WTC11 (cell line): ENCODE data around the gene GPAT3. TPM values are rescaled to one million over a fixed set of nuclear protein-coding genes. Genes with fewer than 3 reads are reported as not detected.
A peak's percentile ranks its signal among the peaks of the same experiment; 100 is the strongest.

Experiments used
- ATAC-seq: fragments of 200-7000 bp; cut with Tn5 transposase; 2 replicates; pipeline ENCODE4 v1.10.0; 2021; ENCODE audit warnings: mild to moderate bottlenecking, moderate library complexity
- CTCF ChIA-PET: fragments of 300-600 bp; sonication (Branson Sonifier 250); formaldehyde crosslinking; loops from one replicate; lab custom pipeline; 2021; ENCODE audit warnings: antibody characterized with exemption; lab: Charles Lee
- POLR2A ChIA-PET: fragments of 350-600 bp; sonication (Branson Sonifier 250); formaldehyde crosslinking; loops from one replicate; lab custom pipeline; 2021; ENCODE audit warnings: antibody characterized with exemption; lab: Charles Lee
- DNase-seq: peaks from one replicate; pipeline ENCODE4 v3.0.0; 2021; ENCODE audit warnings: low spot score
- H3K27ac Mint-ChIP-seq: 2 replicates; pipeline ENCODE4 v1.8.0; 2021; ENCODE audit warnings: mixed read lengths
- H3K27me3 Mint-ChIP-seq: 2 replicates; pipeline ENCODE4 v1.8.0; 2021; ENCODE audit warnings: low read depth, mild to moderate bottlenecking, moderate library complexity, mixed read lengths
- H3K36me3 Mint-ChIP-seq: 2 replicates; pipeline ENCODE4 v1.8.0; 2021; ENCODE audit warnings: mixed read lengths
- H3K4me1 Mint-ChIP-seq: 2 replicates; pipeline ENCODE4 v1.8.0; 2022; ENCODE audit warnings: mixed read lengths
- H3K4me3 Mint-ChIP-seq: 2 replicates; pipeline ENCODE4 v1.8.0; 2021; ENCODE audit warnings: mild to moderate bottlenecking, moderate library complexity, mixed read lengths
- H3K9me3 Mint-ChIP-seq: 2 replicates; pipeline ENCODE4 v1.8.0; 2021; ENCODE audit warnings: mixed read lengths
- ATF6 ChIP-seq: sonication (generic); formaldehyde crosslinking; IDR thresholded peaks from 2 replicates; pipeline ENCODE4 v1.8.1; 2023; ENCODE audit warnings: mild to moderate bottlenecking, missing genetic modification reagents
- CREM ChIP-seq: sonication (generic); formaldehyde crosslinking; IDR thresholded peaks from 2 replicates; pipeline ENCODE4 v1.8.1; 2022; ENCODE audit warnings: mild to moderate bottlenecking, missing genetic modification reagents, moderate library complexity
- FOXJ3 ChIP-seq: sonication (generic); formaldehyde crosslinking; IDR thresholded peaks from 2 replicates; pipeline ENCODE4 v1.9.0; 2021; ENCODE audit warnings: missing genetic modification reagents, mild to moderate bottlenecking, borderline replicate concordance
- FOXK1 ChIP-seq: sonication (generic); formaldehyde crosslinking; IDR thresholded peaks from 2 replicates; pipeline ENCODE4 v1.8.0; 2022; ENCODE audit warnings: mild to moderate bottlenecking, moderate library complexity, missing genetic modification reagents
- GABPB1 ChIP-seq: sonication (generic); formaldehyde crosslinking; IDR thresholded peaks from 2 replicates; pipeline ENCODE4 v1.8.1; 2023; ENCODE audit warnings: mild to moderate bottlenecking, missing genetic modification reagents
- IRF2 ChIP-seq: sonication (generic); formaldehyde crosslinking; IDR thresholded peaks from 2 replicates; pipeline ENCODE4 v1.8.0; 2022; ENCODE audit warnings: low read depth, missing genetic modification reagents, borderline replicate concordance
- NFATC4 ChIP-seq: fragments of 250-450 bp; sonication (Bioruptor Pico); IDR thresholded peaks from 2 replicates; pipeline ENCODE4 v1.9.0; 2021; ENCODE audit warnings: mild to moderate bottlenecking
- NFYB ChIP-seq: sonication (generic); formaldehyde crosslinking; conservative IDR thresholded peaks from 2 replicates; pipeline ENCODE4 v1.8.0; 2022; ENCODE audit warnings: low read depth, missing genetic modification reagents
- NR3C1 ChIP-seq: sonication (generic); formaldehyde crosslinking; conservative IDR thresholded peaks from 2 replicates; pipeline ENCODE4 v1.8.1; 2023; ENCODE audit warnings: low read depth, mild to moderate bottlenecking, missing genetic modification reagents
- SMAD3 ChIP-seq: sonication (generic); formaldehyde crosslinking; IDR thresholded peaks from 2 replicates; pipeline ENCODE4 v1.8.0; 2022; ENCODE audit warnings: missing genetic modification reagents, mild to moderate bottlenecking, borderline replicate concordance
- TEAD4 ChIP-seq: sonication (generic); formaldehyde crosslinking; IDR thresholded peaks from 2 replicates; pipeline ENCODE4 v1.8.0; 2022; ENCODE audit warnings: mild to moderate bottlenecking, missing genetic modification reagents
- USF1 ChIP-seq: sonication (generic); formaldehyde crosslinking; IDR thresholded peaks from 2 replicates; pipeline ENCODE4 v1.8.0; 2022; ENCODE audit warnings: mild to moderate bottlenecking, missing genetic modification reagents
- USF2 ChIP-seq: sonication (generic); formaldehyde crosslinking; IDR thresholded peaks from 2 replicates; pipeline ENCODE4 v1.8.1; 2023; ENCODE audit warnings: mild to moderate bottlenecking, missing genetic modification reagents, moderate library complexity
- ZNF263 ChIP-seq: sonication (generic); formaldehyde crosslinking; IDR thresholded peaks from 2 replicates; pipeline ENCODE4 v1.8.1; 2022; ENCODE audit warnings: low read depth, mild to moderate bottlenecking, moderate library complexity, missing genetic modification reagents
- ZNF317 ChIP-seq: sonication (generic); formaldehyde crosslinking; IDR thresholded peaks from 2 replicates; pipeline ENCODE4 v1.8.1; 2023; ENCODE audit warnings: low read depth, mild to moderate bottlenecking, moderate library complexity, missing genetic modification reagents, borderline replicate concordance
- ZNF671 ChIP-seq: fragments of 250-450 bp; sonication (Bioruptor Pico); IDR thresholded peaks from 2 replicates; pipeline ENCODE4 v1.8.0; 2021; ENCODE audit warnings: mild to moderate bottlenecking
- total RNA-seq: library from RNA; stranded (reverse); gene quantifications from 3 replicates; pipeline ENCODE4 v1.2.3, GENCODE V29; 2021
- TF ChIP-seq, protein P1 (sequence below): sonication (generic); formaldehyde crosslinking; IDR thresholded peaks from 2 replicates; pipeline ENCODE4 v1.8.0; 2022; ENCODE audit warnings: mild to moderate bottlenecking, missing genetic modification reagents
- TF ChIP-seq, protein P2 (sequence below): sonication (generic); formaldehyde crosslinking; conservative IDR thresholded peaks from 2 replicates; pipeline ENCODE4 v1.8.1; 2023; ENCODE audit warnings: mild to moderate bottlenecking, low read depth, missing genetic modification reagents, moderate library complexity

Gene GPAT3
- total RNA-seq, 1 experiment from 2014 or later: 1.3 TPM

- DNase-seq (no peak), ATAC-seq (no peak)
- no peak overlapping the region for H3K4me3 Mint-ChIP-seq
- POLR2A ChIA-PET: no interaction called here
- H3K27ac Mint-ChIP-seq: no peak overlapping the region
- H3K4me1 Mint-ChIP-seq: peaks cover 11% of the 10 kb centered on the region
- no peaks in the 10 kb centered on the region for H3K27me3 Mint-ChIP-seq
- TF ChIP-seq NR3C1 (no peak), ATF6 (CRISPR knock-in tag) (no peak), ZNF263 (CRISPR knock-in tag) (no peak), SMAD3 (CRISPR knock-in tag) (no peak), ZNF317 (no peak)
- TF ChIP-seq, protein P1, sequence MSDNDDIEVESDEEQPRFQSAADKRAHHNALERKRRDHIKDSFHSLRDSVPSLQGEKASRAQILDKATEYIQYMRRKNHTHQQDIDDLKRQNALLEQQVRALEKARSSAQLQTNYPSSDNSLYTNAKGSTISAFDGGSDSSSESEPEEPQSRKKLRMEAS (CRISPR knock-in tag): no peak
- H3K9me3 Mint-ChIP-seq: peaks cover 15% of the 10 kb centered on the region
- H3K36me3 Mint-ChIP-seq: peaks cover 4% of the 10 kb centered on the region; the same call in 1 of the 2 replicates
- CTCF ChIA-PET: no interaction called here
Measured at GRCh38 chr4:83591730-83592129, 55.8 kb downstream of the GPAT3 start.

DNA sequence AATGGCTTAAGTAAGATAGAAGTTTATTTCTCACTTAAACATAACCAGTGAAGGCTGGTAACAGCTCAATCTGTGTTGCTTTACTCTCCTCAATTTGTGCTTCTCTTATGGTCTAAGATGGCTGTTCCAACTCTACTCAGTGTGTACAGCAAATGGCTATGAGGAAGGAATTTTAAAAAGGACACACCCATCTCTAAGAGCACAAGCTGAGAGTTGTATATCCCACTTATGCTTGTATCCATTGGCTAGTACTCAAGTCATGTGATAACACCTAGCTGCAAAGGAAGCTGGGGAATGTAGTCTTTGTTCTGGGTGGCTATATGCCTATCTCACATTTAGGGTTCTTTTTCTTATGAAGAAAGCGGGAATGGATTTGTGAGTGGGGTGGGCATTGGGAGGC lies 63.3 kb downstream of the GPAT3 start:
- Mint-ChIP-seq H3K27ac (no peak overlapping the region), H3K4me1 (no peaks in the 10 kb centered on the region), H3K9me3 (peaks cover 4% of the 10 kb centered on the region), H3K4me3 (no peak overlapping the region), H3K36me3 (no peaks in the 10 kb centered on the region), H3K27me3 (no peaks in the 10 kb centered on the region)
- ChIA-PET CTCF (no interaction called here), POLR2A (interaction anchor here (0.5 to 0.6 kb wide), 2 partner anchors 24 to 52 kb away, joined by 3 to 4 read pairs; no protein-coding TSS in a partner anchor)
- TF ChIP-seq NFYB (CRISPR knock-in tag) (0 out of 2 replicates have a peak, but pooled peaks have one; percentile 27), TEAD4 (CRISPR knock-in tag) (no peak), NFATC4 (CRISPR knock-in tag) (no peak), FOXK1 (CRISPR knock-in tag) (no peak), FOXJ3 (no peak), ATF6 (CRISPR knock-in tag) (no peak), USF2 (CRISPR knock-in tag) (peak; percentile 88), CREM (CRISPR knock-in tag) (no peak), ZNF671 (CRISPR knock-in tag) (no peak), USF1 (CRISPR knock-in tag) (peak; percentile 87)
- TF ChIP-seq, protein P1 (CRISPR knock-in tag): no peak
- peak; percentile 85 for ATAC-seq
- DNase-seq: no peak

GRCh38 chr4:83603129-83603528 lies 67.2 kb downstream of the GPAT3 start:
- no peak for DNase-seq
- H3K4me3 Mint-ChIP-seq: no peak overlapping the region
- ATAC-seq: no peak

More at GRCh38 chr4:83603129-83603528, 67.2 kb downstream of the GPAT3 start:
- Mint-ChIP-seq H3K9me3 (peaks cover 4% of the 10 kb centered on the region), H3K4me1 (peaks cover 23% of the 10 kb centered on the region), H3K27ac (no peak overlapping the region), H3K27me3 (no peaks in the 10 kb centered on the region), H3K36me3 (no peaks in the 10 kb centered on the region)
- ChIA-PET POLR2A (no interaction called here), CTCF (no interaction called here)
- TF ChIP-seq IRF2: no peak
- TF ChIP-seq GABPB1 (CRISPR knock-in tag): no peak
- TF ChIP-seq, protein P2, sequence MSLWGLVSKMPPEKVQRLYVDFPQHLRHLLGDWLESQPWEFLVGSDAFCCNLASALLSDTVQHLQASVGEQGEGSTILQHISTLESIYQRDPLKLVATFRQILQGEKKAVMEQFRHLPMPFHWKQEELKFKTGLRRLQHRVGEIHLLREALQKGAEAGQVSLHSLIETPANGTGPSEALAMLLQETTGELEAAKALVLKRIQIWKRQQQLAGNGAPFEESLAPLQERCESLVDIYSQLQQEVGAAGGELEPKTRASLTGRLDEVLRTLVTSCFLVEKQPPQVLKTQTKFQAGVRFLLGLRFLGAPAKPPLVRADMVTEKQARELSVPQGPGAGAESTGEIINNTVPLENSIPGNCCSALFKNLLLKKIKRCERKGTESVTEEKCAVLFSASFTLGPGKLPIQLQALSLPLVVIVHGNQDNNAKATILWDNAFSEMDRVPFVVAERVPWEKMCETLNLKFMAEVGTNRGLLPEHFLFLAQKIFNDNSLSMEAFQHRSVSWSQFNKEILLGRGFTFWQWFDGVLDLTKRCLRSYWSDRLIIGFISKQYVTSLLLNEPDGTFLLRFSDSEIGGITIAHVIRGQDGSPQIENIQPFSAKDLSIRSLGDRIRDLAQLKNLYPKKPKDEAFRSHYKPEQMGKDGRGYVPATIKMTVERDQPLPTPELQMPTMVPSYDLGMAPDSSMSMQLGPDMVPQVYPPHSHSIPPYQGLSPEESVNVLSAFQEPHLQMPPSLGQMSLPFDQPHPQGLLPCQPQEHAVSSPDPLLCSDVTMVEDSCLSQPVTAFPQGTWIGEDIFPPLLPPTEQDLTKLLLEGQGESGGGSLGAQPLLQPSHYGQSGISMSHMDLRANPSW: no peak
- TF ChIP-seq, all 79 proteins: peak for 0
